A549 treated with RU486 at 1 μM for 4 hours (cell line): ENCODE results near the gene SNTG2. TPM values are rescaled to one million over a fixed set of nuclear protein-coding genes. Genes with fewer than 3 reads are reported as not detected.

Experiments
- total RNA-seq: library from RNA; stranded (reverse); fragments of 200-300 nt; extraction: Qiagen RNA extraction; gene quantifications from 5 replicates; pipeline ENCODE4 v1.2.3, GENCODE V29; 2022; ENCODE audit warnings: low read depth

The SNTG2 gene
- not detected in 5 replicates for total RNA-seq

GRCh38 chr2:950080-950966 lies at the start of gene SNTG2:
Gene SNTG2, plus strand, starts transcription at chr2:950849. Its CDS starts 148 bp downstream, at chr2:950997.

GRCh38 chr2:1413156-1413710 lies 462.6 kb downstream of the SNTG2 start, which contains the start of gene TPO:
Gene TPO, plus strand, starts transcription at chr2:1413463. Its CDS starts 946 bp downstream, at chr2:1414409.

